ENCODE measurements around the gene TPSAB1. TPM values are rescaled to one million over a fixed set of nuclear protein-coding genes. Genes with fewer than 3 reads are reported as not detected.
A peak's percentile ranks its signal among the peaks of the same experiment; 100 is the strongest.
"Not testable (repeated sequence)": the region's sequence is repeated elsewhere in the genome, so short reads cannot be mapped to it uniquely, and the experiment has no call there.

TPSAB1 gene
- total RNA-seq (2021) = 19.5 and 22.9 TPM in 2 replicates
- Bru-seq, nascent RNA = percentile 46 among the genes with signal in this experiment
- BruChase-seq, experiment 1, labeled RNA remaining after a 2-hour chase = percentile 44 among the genes with signal in this experiment
- BruChase-seq, experiment 2, labeled RNA remaining after a 6-hour chase = percentile 66 among the genes with signal in this experiment
- long read RNA-seq, transcript TPSAB1-201 (6 exons, 1,175 nt) = major isoform, 28 of 42 reads
- long read RNA-seq, transcript TPSAB1-202 (5 exons, 1,357 nt) = minor isoform, 9 of 42 reads
- long read RNA-seq, partial matches to known transcripts = 3 of 42 reads
- long read RNA-seq, other reads (novel, unspliced or antisense) = 2 of 42 reads

GRCh38 chr16:1240436-1240835 lies at the start of gene TPSAB1:
TSS of gene TPSAB1 (plus strand) at chr16:1240705. CDS start at chr16:1240939, 234 bp downstream.
- H3K4me3 ChIP-seq (ENCODE audit: low read depth, low read length, poor library complexity, severe bottlenecking); CTCF ChIA-PET; H3K27me3 ChIP-seq (replicated peaks; ENCODE audit: insufficient read depth, low read depth, low read length, poor library complexity); H3K36me3 ChIP-seq (ENCODE audit: insufficient read depth, low read length, poor library complexity, severe bottlenecking); H3K4me1 ChIP-seq (ENCODE audit: insufficient read depth, low read length, poor library complexity, severe bottlenecking); BruUV-seq (replicated peaks); DNase-seq (ENCODE audit: low spot score); H3K27ac ChIP-seq (ENCODE audit: low read depth, low read length, poor library complexity, severe bottlenecking); intact Hi-C loops (cut with micrococcal nuclease; ENCODE audit: unreplicated experiment); H3K9me3 ChIP-seq (ENCODE audit: low read depth, low read length, poor library complexity, severe bottlenecking); POLR2A ChIA-PET (ENCODE audit: low non-redundant PET): not testable (repeated sequence)

GRCh38 chr16:1190789-1191188 lies 49.7 kb upstream of the TPSAB1 start:
- CTCF ChIA-PET; H3K9me3 ChIP-seq (ENCODE audit: low read depth, low read length, poor library complexity, severe bottlenecking); H3K4me3 ChIP-seq (ENCODE audit: low read depth, low read length, poor library complexity, severe bottlenecking); DNase-seq (ENCODE audit: low spot score); H3K4me1 ChIP-seq (ENCODE audit: insufficient read depth, low read length, poor library complexity, severe bottlenecking); H3K27ac ChIP-seq (ENCODE audit: low read depth, low read length, poor library complexity, severe bottlenecking); BruUV-seq (replicated peaks); H3K36me3 ChIP-seq (ENCODE audit: insufficient read depth, low read length, poor library complexity, severe bottlenecking); intact Hi-C loops (cut with micrococcal nuclease; ENCODE audit: unreplicated experiment); POLR2A ChIA-PET (ENCODE audit: low non-redundant PET); H3K27me3 ChIP-seq (replicated peaks; ENCODE audit: insufficient read depth, low read depth, low read length, poor library complexity): not testable (repeated sequence)

- POLR2A ChIA-PET (ENCODE audit: low non-redundant PET) = no interaction called here
Measured at GRCh38 chr16:1192384-1193073, 48.0 kb upstream of the TPSAB1 start.

More at GRCh38 chr16:1192384-1193073, 48.0 kb upstream of the TPSAB1 start:
- no peak for DNase-seq (ENCODE audit: low spot score)
- intact Hi-C loops (cut with micrococcal nuclease; ENCODE audit: unreplicated experiment) = no loop called here
- no peak overlapping the region for H3K27ac ChIP-seq (ENCODE audit: low read depth, low read length, poor library complexity, severe bottlenecking)
- TF ChIP-seq EZH2 (IDR thresholded peaks at IDR 0.05; ENCODE audit: borderline replicate concordance, low read depth, low read length, poor library complexity, severe bottlenecking) = no peak
- TF ChIP-seq CTCF (conservative IDR thresholded peaks at IDR 0.05; ENCODE audit: low read depth, low read length) = no peak
- H3K27me3 ChIP-seq (replicated peaks; ENCODE audit: insufficient read depth, low read depth, low read length, poor library complexity) = no peaks in the 10 kb centered on the region
- H3K9me3 ChIP-seq (ENCODE audit: low read depth, low read length, poor library complexity, severe bottlenecking) = no peaks in the 10 kb centered on the region
- no TSS peak for BruUV-seq (replicated peaks)
- CTCF ChIA-PET = no interaction called here
- peaks cover 10% of the 10 kb centered on the region for H3K4me1 ChIP-seq (ENCODE audit: insufficient read depth, low read length, poor library complexity, severe bottlenecking)
- H3K4me3 ChIP-seq (ENCODE audit: low read depth, low read length, poor library complexity, severe bottlenecking) = no peak overlapping the region
- H3K36me3 ChIP-seq (ENCODE audit: insufficient read depth, low read length, poor library complexity, severe bottlenecking) = no peaks in the 10 kb centered on the region

Measured in A673 (cell line).